Measurements from ENCODE around the gene MARCHF3. TPM values are rescaled to one million over a fixed set of nuclear protein-coding genes. Genes with fewer than 3 reads are reported as not detected.

The MARCHF3 gene
- polyA plus RNA-seq, 1 donor from 2014 or later = 3.9 TPM

DNA sequence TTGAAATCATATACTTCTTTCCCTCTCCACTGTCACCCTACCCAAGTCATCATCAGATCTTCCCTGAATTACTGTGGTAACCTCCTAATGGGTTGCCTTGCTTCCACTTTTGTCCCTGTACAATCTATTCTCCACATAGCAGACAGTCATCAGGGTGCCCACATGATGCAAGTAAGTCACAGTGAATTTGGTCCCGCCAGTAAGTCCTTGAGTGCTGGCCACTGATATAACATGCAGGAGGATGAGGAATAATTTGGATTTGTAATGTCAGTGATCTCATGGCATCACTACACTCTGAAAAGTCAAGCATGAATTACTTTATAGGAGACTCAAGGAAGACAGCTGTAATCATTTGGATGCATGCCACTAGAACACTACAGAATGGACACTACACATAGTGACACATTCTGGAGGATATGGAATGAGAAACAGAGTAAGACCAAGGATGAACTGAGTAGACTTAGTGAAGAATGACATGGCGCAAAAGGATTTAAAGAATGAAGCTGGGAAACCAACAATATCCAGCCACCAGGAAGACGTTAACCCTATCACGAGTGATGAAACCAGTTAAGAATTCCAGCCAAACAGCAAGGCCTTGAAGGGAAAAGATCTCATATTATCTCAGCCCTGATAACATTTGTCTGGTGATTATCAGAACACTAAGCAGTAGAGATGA lies 28.6 kb downstream of the MARCHF3 start:
- H3K79me2 ChIP-seq (replicated peaks; ENCODE audit: insufficient read depth, low read length) = no peaks in the 10 kb centered on the region
- TF ChIP-seq EZH2 (IDR thresholded peaks at IDR 0.05; ENCODE audit: borderline replicate concordance, insufficient read depth, low read length, poor library complexity, severe bottlenecking) (no peak), MXI1 (conservative IDR thresholded peaks at IDR 0.05; ENCODE audit: poor library complexity, severe bottlenecking) (no peak), SMC3 (conservative IDR thresholded peaks at IDR 0.05; ENCODE audit: poor library complexity) (no peak), RAD21 (conservative IDR thresholded peaks at IDR 0.05) (no peak), TAF1 (IDR thresholded peaks at IDR 0.05; ENCODE audit: low read depth) (no peak), POLR2AphosphoS5 (IDR thresholded peaks at IDR 0.05) (no peak), EP300 (conservative IDR thresholded peaks at IDR 0.05; ENCODE audit: poor library complexity, severe bottlenecking) (no peak)
- TF ChIP-seq, protein P1, sequence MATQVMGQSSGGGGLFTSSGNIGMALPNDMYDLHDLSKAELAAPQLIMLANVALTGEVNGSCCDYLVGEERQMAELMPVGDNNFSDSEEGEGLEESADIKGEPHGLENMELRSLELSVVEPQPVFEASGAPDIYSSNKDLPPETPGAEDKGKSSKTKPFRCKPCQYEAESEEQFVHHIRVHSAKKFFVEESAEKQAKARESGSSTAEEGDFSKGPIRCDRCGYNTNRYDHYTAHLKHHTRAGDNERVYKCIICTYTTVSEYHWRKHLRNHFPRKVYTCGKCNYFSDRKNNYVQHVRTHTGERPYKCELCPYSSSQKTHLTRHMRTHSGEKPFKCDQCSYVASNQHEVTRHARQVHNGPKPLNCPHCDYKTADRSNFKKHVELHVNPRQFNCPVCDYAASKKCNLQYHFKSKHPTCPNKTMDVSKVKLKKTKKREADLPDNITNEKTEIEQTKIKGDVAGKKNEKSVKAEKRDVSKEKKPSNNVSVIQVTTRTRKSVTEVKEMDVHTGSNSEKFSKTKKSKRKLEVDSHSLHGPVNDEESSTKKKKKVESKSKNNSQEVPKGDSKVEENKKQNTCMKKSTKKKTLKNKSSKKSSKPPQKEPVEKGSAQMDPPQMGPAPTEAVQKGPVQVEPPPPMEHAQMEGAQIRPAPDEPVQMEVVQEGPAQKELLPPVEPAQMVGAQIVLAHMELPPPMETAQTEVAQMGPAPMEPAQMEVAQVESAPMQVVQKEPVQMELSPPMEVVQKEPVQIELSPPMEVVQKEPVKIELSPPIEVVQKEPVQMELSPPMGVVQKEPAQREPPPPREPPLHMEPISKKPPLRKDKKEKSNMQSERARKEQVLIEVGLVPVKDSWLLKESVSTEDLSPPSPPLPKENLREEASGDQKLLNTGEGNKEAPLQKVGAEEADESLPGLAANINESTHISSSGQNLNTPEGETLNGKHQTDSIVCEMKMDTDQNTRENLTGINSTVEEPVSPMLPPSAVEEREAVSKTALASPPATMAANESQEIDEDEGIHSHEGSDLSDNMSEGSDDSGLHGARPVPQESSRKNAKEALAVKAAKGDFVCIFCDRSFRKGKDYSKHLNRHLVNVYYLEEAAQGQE (IDR thresholded peaks at IDR 0.05; ENCODE audit: borderline replicate concordance) = no peak
- TF ChIP-seq, protein P2, sequence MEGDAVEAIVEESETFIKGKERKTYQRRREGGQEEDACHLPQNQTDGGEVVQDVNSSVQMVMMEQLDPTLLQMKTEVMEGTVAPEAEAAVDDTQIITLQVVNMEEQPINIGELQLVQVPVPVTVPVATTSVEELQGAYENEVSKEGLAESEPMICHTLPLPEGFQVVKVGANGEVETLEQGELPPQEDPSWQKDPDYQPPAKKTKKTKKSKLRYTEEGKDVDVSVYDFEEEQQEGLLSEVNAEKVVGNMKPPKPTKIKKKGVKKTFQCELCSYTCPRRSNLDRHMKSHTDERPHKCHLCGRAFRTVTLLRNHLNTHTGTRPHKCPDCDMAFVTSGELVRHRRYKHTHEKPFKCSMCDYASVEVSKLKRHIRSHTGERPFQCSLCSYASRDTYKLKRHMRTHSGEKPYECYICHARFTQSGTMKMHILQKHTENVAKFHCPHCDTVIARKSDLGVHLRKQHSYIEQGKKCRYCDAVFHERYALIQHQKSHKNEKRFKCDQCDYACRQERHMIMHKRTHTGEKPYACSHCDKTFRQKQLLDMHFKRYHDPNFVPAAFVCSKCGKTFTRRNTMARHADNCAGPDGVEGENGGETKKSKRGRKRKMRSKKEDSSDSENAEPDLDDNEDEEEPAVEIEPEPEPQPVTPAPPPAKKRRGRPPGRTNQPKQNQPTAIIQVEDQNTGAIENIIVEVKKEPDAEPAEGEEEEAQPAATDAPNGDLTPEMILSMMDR (IDR thresholded peaks at IDR 0.05; ENCODE audit: poor library complexity, severe bottlenecking) = no peak
- H3K27me3 ChIP-seq (ENCODE audit: insufficient read depth, low read depth, low read length) = no peaks in the 10 kb centered on the region
- no peak overlapping the region for H3K27ac ChIP-seq (ENCODE audit: low read length)
- H3K9ac ChIP-seq (ENCODE audit: low read length) = no peak overlapping the region
- H2AFZ ChIP-seq (ENCODE audit: low read depth, low read length) = no peak overlapping the region
- H3K4me2 ChIP-seq (ENCODE audit: low read length) = no peak overlapping the region
- H4K20me1 ChIP-seq (ENCODE audit: insufficient read depth) = no peaks in the 10 kb centered on the region
- no peaks in the 10 kb centered on the region for H3K36me3 ChIP-seq (ENCODE audit: insufficient read depth, low read length)
- no peaks in the 10 kb centered on the region for H3K9me3 ChIP-seq (ENCODE audit: low read length)
- no peak overlapping the region for H3K4me3 ChIP-seq (ENCODE audit: low read length)
- H3K9me2 ChIP-seq (ENCODE audit: insufficient read depth, low read length) = no peaks in the 10 kb centered on the region
- H3F3A ChIP-seq (ENCODE audit: insufficient read depth, low read length, poor library complexity, severe bottlenecking) = no peaks in the 10 kb centered on the region

DNA sequence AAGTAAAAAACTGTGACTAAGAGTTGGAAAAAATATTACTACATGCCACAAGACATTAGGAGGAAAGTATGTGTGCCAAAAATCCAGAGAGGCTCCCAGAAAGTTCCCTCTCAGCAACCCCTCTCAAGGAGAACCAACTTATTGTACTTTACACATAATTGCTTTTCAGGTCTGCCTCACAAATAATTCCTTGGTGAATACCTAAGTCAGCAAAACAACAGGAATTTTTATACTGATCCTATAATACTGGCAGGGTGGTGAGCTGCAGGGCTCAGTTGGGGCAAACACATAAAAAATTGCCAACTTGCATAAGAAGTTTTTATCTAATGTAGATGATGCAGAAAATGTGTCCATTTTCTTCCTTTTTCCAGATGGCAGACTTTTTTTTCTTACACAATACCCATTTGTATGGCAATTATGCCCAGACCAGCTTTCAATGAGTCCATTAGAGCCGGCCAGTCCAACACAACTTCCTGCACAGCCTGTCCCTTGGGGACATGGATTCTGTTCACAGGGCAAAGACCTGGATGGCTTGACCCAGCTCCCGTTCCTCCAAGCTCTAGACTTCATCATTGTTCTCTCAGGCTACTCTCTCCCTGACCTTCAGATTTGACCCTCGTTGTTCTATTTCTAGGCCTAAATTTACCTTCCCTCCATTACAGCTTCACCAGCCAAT lies 31.3 kb downstream of the MARCHF3 start:
- no peaks in the 10 kb centered on the region for H3F3A ChIP-seq (ENCODE audit: insufficient read depth, low read length, poor library complexity, severe bottlenecking)
- no peaks in the 10 kb centered on the region for H3K27me3 ChIP-seq (ENCODE audit: insufficient read depth, low read depth, low read length)
- no peak overlapping the region for H3K9ac ChIP-seq (ENCODE audit: low read length)
- H3K9me2 ChIP-seq (ENCODE audit: insufficient read depth, low read length) = no peaks in the 10 kb centered on the region
- no peak for TF ChIP-seq POLR2AphosphoS5 (IDR thresholded peaks at IDR 0.05)
- TF ChIP-seq, protein P2 (IDR thresholded peaks at IDR 0.05; ENCODE audit: poor library complexity, severe bottlenecking) = no peak
- TF ChIP-seq SMC3 (conservative IDR thresholded peaks at IDR 0.05; ENCODE audit: poor library complexity) = no peak
- TF ChIP-seq, protein P1 (IDR thresholded peaks at IDR 0.05; ENCODE audit: borderline replicate concordance) = no peak
- H4K20me1 ChIP-seq (ENCODE audit: insufficient read depth) = no peaks in the 10 kb centered on the region
- no peaks in the 10 kb centered on the region for H3K79me2 ChIP-seq (replicated peaks; ENCODE audit: insufficient read depth, low read length)
- no peak overlapping the region for H3K4me2 ChIP-seq (ENCODE audit: low read length)
- no peak overlapping the region for H3K27ac ChIP-seq (ENCODE audit: low read length)
- no peak overlapping the region for H2AFZ ChIP-seq (ENCODE audit: low read depth, low read length)
- H3K9me3 ChIP-seq (ENCODE audit: low read length) = no peaks in the 10 kb centered on the region
- H3K36me3 ChIP-seq (ENCODE audit: insufficient read depth, low read length) = no peaks in the 10 kb centered on the region
- H3K4me3 ChIP-seq (ENCODE audit: low read length) = no peak overlapping the region

All from neural cell (in vitro differentiated cells).